RWPE2 (cell line): ENCODE results near the gene IKZF3.
A peak's percentile ranks its signal among the peaks of the same experiment; 100 is the strongest.

ENCODE experiments used
- ATAC-seq: fragments of 200-7000 bp; cut with Tn5 transposase; 3 replicates; pipeline ENCODE4 v1.9.1; 2021; ENCODE audit warnings: low read depth
- DNase-seq: peaks from one replicate; pipeline ENCODE4 v3.0.0-alpha.2; 2020; ENCODE audit warnings: low spot score
- H3K27ac ChIP-seq: fragments of 450-650 bp; 2 replicates; pipeline ENCODE4 v1.5.1; 2017; ENCODE audit warnings: mild to moderate bottlenecking; ENCODE audit not compliant: poor library complexity, severe bottlenecking
- H3K27me3 ChIP-seq: fragments of 250-450 bp; sonication (Bioruptor Pico); 2 replicates; pipeline ENCODE4 v1.5.1; 2021; ENCODE audit warnings: mild to moderate bottlenecking, moderate library complexity; ENCODE audit not compliant: insufficient read depth, poor library complexity, severe bottlenecking
- H3K36me3 ChIP-seq: fragments of 250-450 bp; sonication (Bioruptor Pico); 2 replicates; pipeline ENCODE4 v1.5.1; 2020; ENCODE audit warnings: low read depth, mild to moderate bottlenecking, moderate library complexity
- H3K4me1 ChIP-seq: fragments of 250-450 bp; sonication (Bioruptor Pico); 2 replicates; pipeline ENCODE4 v1.5.1; 2021; ENCODE audit warnings: mild to moderate bottlenecking, moderate library complexity; ENCODE audit not compliant: insufficient read depth, poor library complexity, severe bottlenecking
- H3K4me3 ChIP-seq: fragments of 250-450 bp; sonication (Bioruptor Pico); 2 replicates; pipeline ENCODE4 v1.5.1; 2021; ENCODE audit warnings: mild to moderate bottlenecking, moderate library complexity; ENCODE audit not compliant: severe bottlenecking
- H3K9me3 ChIP-seq: fragments of 250-450 bp; sonication (Bioruptor Pico); 2 replicates; pipeline ENCODE4 v1.5.1; 2021; ENCODE audit warnings: mild to moderate bottlenecking, moderate library complexity; ENCODE audit not compliant: severe bottlenecking
- TF ChIP-seq, protein P1 (sequence below): fragments of 450-650 bp; IDR thresholded peaks from one replicate; pipeline ENCODE4 v1.5.1; 2017; ENCODE audit warnings: mild to moderate bottlenecking, moderate library complexity; ENCODE audit not compliant: poor library complexity, severe bottlenecking

Gene IKZF3

DNA sequence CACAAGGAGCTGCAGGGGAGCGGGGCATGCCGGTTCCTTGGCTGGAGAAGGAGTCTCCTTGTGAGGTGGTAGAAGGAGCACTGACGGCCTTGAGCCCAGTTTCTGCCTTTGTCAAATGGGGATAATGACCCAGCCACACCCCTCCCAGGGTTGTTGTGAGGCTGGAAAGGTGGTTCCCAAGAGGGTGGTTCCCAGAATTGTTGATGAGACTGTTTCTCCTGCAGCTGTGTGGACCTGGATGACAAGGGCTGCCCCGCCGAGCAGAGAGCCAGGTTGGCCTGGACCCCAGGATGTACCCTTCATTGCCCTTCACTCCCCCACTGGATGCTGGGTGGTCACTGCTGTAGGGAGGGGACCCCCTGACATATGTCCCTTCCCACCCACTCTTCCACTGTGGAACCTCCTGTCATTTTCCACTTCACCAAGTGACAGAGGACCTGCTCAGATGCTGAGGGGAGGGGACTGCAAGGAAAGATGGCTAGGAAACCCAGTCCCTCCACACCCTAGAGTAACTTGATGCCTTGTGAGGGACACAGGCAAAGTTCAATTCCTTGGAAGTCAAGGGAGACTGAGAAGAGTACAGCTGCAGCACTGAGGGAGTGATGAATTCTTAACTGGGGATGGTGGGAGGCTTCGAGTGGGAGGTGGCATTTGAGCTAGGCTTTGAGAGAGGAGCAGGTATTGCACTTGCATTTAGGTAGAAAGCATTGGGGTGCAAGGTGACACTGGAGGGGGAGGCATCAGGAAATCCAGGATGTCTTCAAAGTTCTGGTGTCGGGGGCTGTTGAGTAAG, 144.4 kb downstream of the IKZF3 start:
- Histone ChIP-seq H3K27me3 (no peaks in the 10 kb centered on the region), H3K36me3 (peaks cover 55% of the 10 kb centered on the region), H3K27ac (no peak overlapping the region), H3K4me3 (no peak overlapping the region), H3K4me1 (no peaks in the 10 kb centered on the region), H3K9me3 (no peaks in the 10 kb centered on the region)
- ATAC-seq = no peak
- no peak for DNase-seq
- TF ChIP-seq, protein P1, sequence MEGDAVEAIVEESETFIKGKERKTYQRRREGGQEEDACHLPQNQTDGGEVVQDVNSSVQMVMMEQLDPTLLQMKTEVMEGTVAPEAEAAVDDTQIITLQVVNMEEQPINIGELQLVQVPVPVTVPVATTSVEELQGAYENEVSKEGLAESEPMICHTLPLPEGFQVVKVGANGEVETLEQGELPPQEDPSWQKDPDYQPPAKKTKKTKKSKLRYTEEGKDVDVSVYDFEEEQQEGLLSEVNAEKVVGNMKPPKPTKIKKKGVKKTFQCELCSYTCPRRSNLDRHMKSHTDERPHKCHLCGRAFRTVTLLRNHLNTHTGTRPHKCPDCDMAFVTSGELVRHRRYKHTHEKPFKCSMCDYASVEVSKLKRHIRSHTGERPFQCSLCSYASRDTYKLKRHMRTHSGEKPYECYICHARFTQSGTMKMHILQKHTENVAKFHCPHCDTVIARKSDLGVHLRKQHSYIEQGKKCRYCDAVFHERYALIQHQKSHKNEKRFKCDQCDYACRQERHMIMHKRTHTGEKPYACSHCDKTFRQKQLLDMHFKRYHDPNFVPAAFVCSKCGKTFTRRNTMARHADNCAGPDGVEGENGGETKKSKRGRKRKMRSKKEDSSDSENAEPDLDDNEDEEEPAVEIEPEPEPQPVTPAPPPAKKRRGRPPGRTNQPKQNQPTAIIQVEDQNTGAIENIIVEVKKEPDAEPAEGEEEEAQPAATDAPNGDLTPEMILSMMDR = no peak

DNA sequence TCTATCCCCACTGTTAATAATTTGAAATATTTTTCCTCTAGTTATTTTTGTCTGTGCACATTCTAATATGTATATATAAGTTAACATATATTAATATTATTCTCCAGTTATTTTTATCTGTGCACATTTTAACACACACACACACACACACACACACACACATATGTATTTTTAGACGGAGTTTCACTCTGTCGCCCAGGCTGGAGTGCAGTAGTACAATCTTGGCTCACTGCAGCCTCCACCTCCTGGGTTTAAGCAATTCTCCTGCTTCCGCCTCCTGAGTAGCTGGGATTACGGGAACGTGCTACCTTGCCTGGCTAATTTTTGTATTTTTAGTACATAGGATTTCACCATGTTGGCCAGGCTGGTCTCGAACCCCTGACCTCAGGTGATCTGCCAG, 146.5 kb downstream of the IKZF3 start:
- DNase-seq = no peak
- ATAC-seq = no peak
- Histone ChIP-seq H3K27ac (no peak overlapping the region), H3K9me3 (no peaks in the 10 kb centered on the region), H3K4me3 (no peak overlapping the region), H3K4me1 (no peaks in the 10 kb centered on the region), H3K27me3 (no peaks in the 10 kb centered on the region), H3K36me3 (peaks cover 66% of the 10 kb centered on the region)
- TF ChIP-seq, protein P1 = no peak

DNA sequence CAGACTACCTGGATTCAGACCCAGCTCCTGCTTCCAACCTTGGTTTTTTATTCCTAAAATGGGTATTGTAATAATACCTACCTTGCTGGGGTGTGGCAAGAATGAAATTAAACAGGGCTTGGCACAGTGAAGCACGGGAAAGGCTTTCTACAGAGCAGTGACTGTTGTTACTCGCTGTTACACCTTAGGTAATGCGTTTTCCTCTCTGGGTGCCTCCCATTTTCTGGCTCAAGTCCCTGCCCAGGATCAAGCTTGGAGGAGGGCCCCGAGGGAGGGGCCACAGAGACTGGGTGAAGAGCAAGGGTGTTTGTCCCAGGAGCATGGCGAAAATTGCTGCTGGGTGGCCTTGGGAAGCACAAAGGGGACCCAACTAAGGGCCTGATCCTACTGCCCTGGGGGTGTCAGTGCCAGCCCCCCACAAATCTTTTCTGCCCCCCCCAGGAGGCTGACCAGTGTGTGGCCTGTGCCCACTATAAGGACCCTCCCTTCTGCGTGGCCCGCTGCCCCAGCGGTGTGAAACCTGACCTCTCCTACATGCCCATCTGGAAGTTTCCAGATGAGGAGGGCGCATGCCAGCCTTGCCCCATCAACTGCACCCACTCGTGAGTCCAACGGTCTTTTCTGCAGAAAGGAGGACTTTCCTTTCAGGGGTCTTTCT, 147.1 kb downstream of the IKZF3 start:
- H3K27ac ChIP-seq = no peak overlapping the region
- TF ChIP-seq, protein P1 = no peak
- no peak for DNase-seq
- H3K4me1 ChIP-seq = no peaks in the 10 kb centered on the region
- H3K9me3 ChIP-seq = no peaks in the 10 kb centered on the region
- peaks cover 69% of the 10 kb centered on the region for H3K36me3 ChIP-seq
- ATAC-seq = peak; percentile 43; the same call in 2 of the 3 replicates
- no peak overlapping the region for H3K4me3 ChIP-seq
- H3K27me3 ChIP-seq = no peaks in the 10 kb centered on the region

DNA sequence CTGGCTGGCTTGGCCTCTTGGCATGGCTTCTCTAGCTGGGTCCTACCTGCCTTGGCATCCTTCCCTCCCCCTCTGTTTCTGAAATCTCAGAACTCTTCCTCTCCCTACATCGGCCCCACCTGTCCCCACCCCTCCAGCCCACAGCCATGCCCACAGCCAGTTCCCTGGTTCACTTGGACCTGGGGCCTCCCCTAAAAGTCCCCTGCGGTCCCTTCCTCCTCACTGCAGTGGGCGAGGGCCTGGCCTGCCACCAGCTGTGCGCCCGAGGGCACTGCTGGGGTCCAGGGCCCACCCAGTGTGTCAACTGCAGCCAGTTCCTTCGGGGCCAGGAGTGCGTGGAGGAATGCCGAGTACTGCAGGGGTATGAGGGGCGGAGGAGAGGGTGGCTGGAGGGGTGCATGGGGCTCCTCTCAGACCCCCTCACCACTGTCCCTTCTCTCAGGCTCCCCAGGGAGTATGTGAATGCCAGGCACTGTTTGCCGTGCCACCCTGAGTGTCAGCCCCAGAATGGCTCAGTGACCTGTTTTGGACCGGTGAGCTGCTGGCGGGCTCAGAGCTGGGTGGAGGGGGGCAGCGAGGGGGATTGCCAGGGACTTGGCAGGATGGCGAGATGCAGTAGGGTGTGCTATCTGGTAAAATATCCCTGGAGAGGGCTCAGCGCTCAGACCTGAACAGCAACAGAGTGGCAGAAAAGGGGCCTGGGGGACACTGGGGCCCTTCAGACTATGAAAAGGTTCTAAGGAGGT, 147.9 kb downstream of the IKZF3 start:
- Histone ChIP-seq H3K4me1 (no peaks in the 10 kb centered on the region), H3K9me3 (no peaks in the 10 kb centered on the region), H3K27ac (no peak overlapping the region), H3K36me3 (peaks cover 68% of the 10 kb centered on the region), H3K4me3 (no peak overlapping the region), H3K27me3 (no peaks in the 10 kb centered on the region)
- ATAC-seq (no peak), DNase-seq (no peak)
- TF ChIP-seq, protein P1 = no peak
